Peyer's patch (tissue), 4 donors: ENCODE results near the gene ARFGAP1.

Source experiments
- CTCF ChIP-seq, 6 experiments: fragments of 450-650 bp in 4 of 6; fragments of 200-600 bp in 2 of 6; sonication (generic) in 1 of 6; IDR thresholded peaks; one replicate each; pipeline ENCODE4 v1.5.1; 2017 to 2019; ENCODE audit warnings: antibody characterized with exemption in 6 of 6, mild to moderate bottlenecking in 3 of 6, moderate library complexity in 1 of 6
- POLR2A ChIP-seq, 2 donors: fragments of 450-650 bp; IDR thresholded peaks; one replicate each; pipeline ENCODE4 v1.5.1; 2017; ENCODE audit warnings: antibody characterized with exemption in 2 of 2, mild to moderate bottlenecking in 2 of 2, moderate library complexity in 2 of 2

GRCh38 chr20:63283397-63284082 is 10.9 kb downstream of the ARFGAP1 start:
- TF ChIP-seq CTCF (IDR thresholded peaks at IDR 0.05) (no peak), POLR2A (IDR thresholded peaks at IDR 0.05) (no peak)
